ENCODE data around the gene HPDL.

The HPDL gene

GRCh38 chr1:45299981-45300668 is 26.6 kb upstream of the HPDL start:
- TF ChIP-seq CTCF (conservative IDR thresholded peaks at IDR 0.05; ENCODE audit: control insufficient read depth, insufficient read depth, low read depth, low read length), result peak; percentile 84
- H3K4me3 ChIP-seq (ENCODE audit: control insufficient read depth, low read depth, low read length), result no peak overlapping the region
- DNase-seq (ENCODE audit: low read depth), result peak; percentile 83

- no peak for DNase-seq (ENCODE audit: low read depth)
- TF ChIP-seq CTCF (conservative IDR thresholded peaks at IDR 0.05; ENCODE audit: control insufficient read depth, insufficient read depth, low read depth, low read length), result no peak
- no peak overlapping the region for H3K4me3 ChIP-seq (ENCODE audit: control insufficient read depth, low read depth, low read length)
Observed at GRCh38 chr1:45300669-45300997, 26.1 kb upstream of the HPDL start.

GRCh38 chr1:45302505-45303150 is 24.1 kb upstream of the HPDL start:
- DNase-seq (ENCODE audit: low read depth), result no peak
- H3K4me3 ChIP-seq (ENCODE audit: control insufficient read depth, low read depth, low read length), result peak overlapping the region; percentile 58
- no peak for TF ChIP-seq CTCF (conservative IDR thresholded peaks at IDR 0.05; ENCODE audit: control insufficient read depth, insufficient read depth, low read depth, low read length)

- DNase-seq (ENCODE audit: low read depth), result peak; percentile 96
- peak overlapping the region; percentile 75 for H3K4me3 ChIP-seq (ENCODE audit: control insufficient read depth, low read depth, low read length)
- peak; percentile 36 for TF ChIP-seq CTCF (conservative IDR thresholded peaks at IDR 0.05; ENCODE audit: control insufficient read depth, insufficient read depth, low read depth, low read length)
Observed at GRCh38 chr1:45303520-45304310, 23.0 kb upstream of the HPDL start.

GRCh38 chr1:45304311-45305081 is 22.2 kb upstream of the HPDL start:
- DNase-seq (ENCODE audit: low read depth), result no peak
- no peak for TF ChIP-seq CTCF (conservative IDR thresholded peaks at IDR 0.05; ENCODE audit: control insufficient read depth, insufficient read depth, low read depth, low read length)
- peak overlapping the region; percentile 75 for H3K4me3 ChIP-seq (ENCODE audit: control insufficient read depth, low read depth, low read length)

GRCh38 chr1:45305231-45305630 is 21.5 kb upstream of the HPDL start:
- TF ChIP-seq CTCF (conservative IDR thresholded peaks at IDR 0.05; ENCODE audit: control insufficient read depth, insufficient read depth, low read depth, low read length), result no peak
- no peak for DNase-seq (ENCODE audit: low read depth)
- no peak overlapping the region for H3K4me3 ChIP-seq (ENCODE audit: control insufficient read depth, low read depth, low read length)
